GM12878 (cell line): ENCODE results near the gene NOTCH3. TPM values are rescaled to one million over a fixed set of nuclear protein-coding genes. Genes with fewer than 3 reads are reported as not detected.

Source experiments
- ATAC-seq: fragments of 200-7000 bp; cut with Tn5 transposase; 3 replicates; pipeline ENCODE4 v1.9.1; 2020; ENCODE audit warnings: mild to moderate bottlenecking, moderate library complexity
- BruUV-seq: library from RNA; stranded (reverse); fragments of 400-500 nt; replicated peaks from 2 replicates; lab custom pipeline; 2021; lab: Mats Ljungman, UMichigan
- CTCF ChIA-PET: fragments of 300-600 bp; sonication (Branson Sonifier 250); formaldehyde crosslinking; extraction: SDS; loops from one replicate; lab custom pipeline; 2021; ENCODE audit warnings: inconsistent platforms; lab: Yijun Ruan, JAX
- POLR2A ChIA-PET: fragments of 350-600 bp; formaldehyde crosslinking; extraction: SDS; loops from one replicate; lab custom pipeline; 2021; ENCODE audit warnings: inconsistent platforms; lab: Charles Lee
- RAD21 ChIA-PET: fragments of 300-600 bp; sonication (Branson Sonifier 250); formaldehyde crosslinking; loops from one replicate; lab custom pipeline; 2023; ENCODE audit warnings: antibody characterized with exemption; ENCODE audit not compliant: unreplicated experiment; lab: Charles Lee
- SMC1A ChIA-PET: fragments of 300-600 bp; sonication (Branson Sonifier 250); formaldehyde crosslinking; loops from one replicate; lab custom pipeline; 2023; ENCODE audit not compliant: unreplicated experiment, uncharacterized antibody; lab: Charles Lee
- DNase-seq: peaks from one replicate; pipeline ENCODE4 v3.0.0-alpha.2; 2011; ENCODE audit warnings: low read depth, low spot score
- FAIRE-seq: peaks from 3 replicates; lab custom pipeline; 2011; peaks lifted over from hg19 to GRCh38; lab: Jason Lieb, UNC
- H2AFZ ChIP-seq: 2 replicates; pipeline ENCODE4 v1.6.0; 2011; ENCODE audit warnings: low read depth, low read length, control low read depth; ENCODE audit not compliant: control insufficient read depth
- H3K27ac ChIP-seq: 2 replicates; pipeline ENCODE4 v1.5.1; 2011; ENCODE audit warnings: control low read depth; ENCODE audit not compliant: control insufficient read depth, insufficient read depth
- H3K27me3 ChIP-seq, 2 experiments: replicated peaks in 1 of 2; 2 replicates each; pipeline versions ENCODE4 v1.6.0 to v1.6.1; 2011; ENCODE audit warnings: low read length in 1 of 2; ENCODE audit not compliant: control insufficient read depth in 2 of 2, insufficient read depth in 2 of 2
- H3K36me3 ChIP-seq, 2 experiments: 2 replicates each; pipeline ENCODE4 v1.5.1; 2011; ENCODE audit warnings: low read length in 1 of 2; ENCODE audit not compliant: control insufficient read depth in 2 of 2, insufficient read depth in 2 of 2
- H3K4me1 ChIP-seq: 2 replicates; pipeline ENCODE4 v1.6.1; 2011; ENCODE audit warnings: mild to moderate bottlenecking, low read length, moderate library complexity, mixed read lengths; ENCODE audit not compliant: control insufficient read depth, insufficient read depth
- H3K4me2 ChIP-seq: 2 replicates; pipeline ENCODE4 v1.6.0; 2011; ENCODE audit warnings: control low read depth; ENCODE audit not compliant: control insufficient read depth, insufficient read depth
- H3K4me3 ChIP-seq: fragments of 200-600 bp; sonication (generic); 2 replicates; pipeline ENCODE4 v1.5.1; 2016
- H3K79me2 ChIP-seq: 2 replicates; pipeline ENCODE4 v1.6.0; 2011; ENCODE audit warnings: low read length; ENCODE audit not compliant: control insufficient read depth, insufficient read depth
- H3K9ac ChIP-seq: 2 replicates; pipeline ENCODE4 v1.8.0; 2011; ENCODE audit warnings: low read length, control low read depth, mixed read lengths; ENCODE audit not compliant: control insufficient read depth, insufficient read depth
- H3K9me3 ChIP-seq: replicated peaks from 3 replicates; pipeline ENCODE4 v1.5.1; 2011; ENCODE audit warnings: mild to moderate bottlenecking, low read length; ENCODE audit not compliant: control insufficient read depth, insufficient read depth
- H4K20me1 ChIP-seq: 2 replicates; pipeline ENCODE4 v1.6.0; 2011; ENCODE audit not compliant: control insufficient read depth, insufficient read depth
- BRCA1 ChIP-seq: IDR thresholded peaks from 2 replicates; pipeline ENCODE4 v1.6.1; 2011; ENCODE audit warnings: low read depth, low read length, improper control_type of control experiment
- IKZF2 ChIP-seq, 2 experiments: fragments of 450-650 bp; IDR thresholded peaks; 2 replicates each; pipeline ENCODE4 v1.6.1; 2017; ENCODE audit warnings: mild to moderate bottlenecking in 2 of 2, moderate library complexity in 2 of 2
- MTA2 ChIP-seq: fragments of 450-650 bp; IDR thresholded peaks from 2 replicates; pipeline ENCODE4 v1.6.1; 2016; ENCODE audit warnings: low read depth, mild to moderate bottlenecking, moderate library complexity
- MTA3 ChIP-seq: IDR thresholded peaks from 2 replicates; pipeline ENCODE4 v1.6.1; 2012; ENCODE audit warnings: low read length, inconsistent platforms, borderline replicate concordance
- NBN ChIP-seq: fragments of 450-650 bp; IDR thresholded peaks from 2 replicates; pipeline ENCODE4 v1.6.1; 2016
- NR2C2 ChIP-seq: IDR thresholded peaks from 2 replicates; pipeline ENCODE4 v1.6.1; 2011; ENCODE audit warnings: borderline replicate concordance, low read depth; ENCODE audit not compliant: control insufficient read depth, insufficient read length
- POLR2AphosphoS5 ChIP-seq: IDR thresholded peaks from 2 replicates; pipeline ENCODE4 v1.6.1; 2011; ENCODE audit warnings: mild to moderate bottlenecking, low read length, inconsistent platforms
- RB1 ChIP-seq: fragments of 450-650 bp; formaldehyde crosslinking; IDR thresholded peaks from 2 replicates; pipeline ENCODE4 v1.6.1; 2017; ENCODE audit warnings: mild to moderate bottlenecking, borderline replicate concordance
- RELA ChIP-seq: fragments of 450-650 bp; IDR thresholded peaks from 2 replicates; pipeline ENCODE4 v1.8.0; 2014; ENCODE audit warnings: borderline replicate concordance; ENCODE audit not compliant: partially characterized antibody
- TBL1XR1 ChIP-seq: IDR thresholded peaks from 2 replicates; pipeline ENCODE4 v1.6.1; 2012; ENCODE audit warnings: low read depth, low read length, improper control_type of control experiment
- WGBS: methylation state at CpG from one replicate; pipeline ENCODE4 v1.1.6; 2016; ENCODE audit warnings: low lambda C conversion rate; ENCODE audit not compliant: insufficient replicate concordance, insufficient coverage; ENCODE audit errors: missing lambda C conversion rate; 5-methylcytosine and 5-hydroxymethylcytosine counted together
- in situ Hi-C: fragments of 300-500 bp; cut with MboI; formaldehyde crosslinking; loops from 9 replicates; pipeline ENCODE4 v1.14.3; 2018; ENCODE audit warnings: mixed read lengths
- intact Hi-C: fragments of 100-400 bp; cut with micrococcal nuclease; formaldehyde crosslinking; loops from one replicate; pipeline ENCODE4 v1.14.2; 2022; ENCODE audit not compliant: unreplicated experiment
- polyA plus RNA-seq, 11 experiments: library from polyadenylated mRNA; depleted of rRNA in 4 of 11; unstranded in 6 of 11; stranded (reverse) in 5 of 11; fragments of >200 nt; fragmentation: Nextera tagmentation in 4 of 11; fragmentation: Illumina TruSeq in 1 of 11; extraction: Ambion mirVana in 4 of 11; extraction: Trizol in 1 of 11; gene quantifications; 1 replicate in 1 of 11; 2 replicates in 10 of 11; pipeline versions ENCODE4 v1.2.1 to v1.2.3, GENCODE V29; 2011 to 2016; ENCODE audit warnings: inconsistent platforms in 2 of 11, missing spikeins in 2 of 11, low read depth in 1 of 11
- total RNA-seq, 4 experiments: library from RNA; depleted of rRNA in 3 of 4; stranded (reverse); fragments of >200 nt in 3 of 4; fragmentation: Illumina TruSeq in 1 of 4; extraction: Trizol in 1 of 4; gene quantifications; 2 replicates each; pipeline versions ENCODE4 v1.2.1 to v1.2.3, GENCODE V29; 2013 to 2021

The NOTCH3 gene
- total and polyA plus RNA-seq, 10 of the 15 experiments (the other 5 are each of a cell fraction or from before 2014, with no cell fraction given), result 0.01 to 0.42 (median 0.10) TPM; not detected in 5

- intact Hi-C loops, result no loop called here
- DNase-seq (no peak), FAIRE-seq (no peak)
- RAD21 ChIA-PET, result no interaction called here
- TF ChIP-seq TBL1XR1, result no peak
- TF ChIP-seq RB1, result no peak
- no peak for TF ChIP-seq RELA
- no peak for TF ChIP-seq POLR2AphosphoS5
- TF ChIP-seq NR2C2, result no peak
- TF ChIP-seq MTA3, result no peak
- TF ChIP-seq, all 136 proteins: peak for 0
- Histone ChIP-seq H3K4me2 (no peak overlapping the region), H3K4me3 (no peak overlapping the region), H4K20me1 (no peaks in the 10 kb centered on the region), H2AFZ (no peak overlapping the region), H3K79me2 (no peaks in the 10 kb centered on the region), H3K4me1 (peaks cover 3% of the 10 kb centered on the region; the same call in 1 of the 2 replicates), H3K9me3 (no peaks in the 10 kb centered on the region), H3K27me3 (no peaks in the 10 kb centered on the region), H3K27ac (no peak overlapping the region), H3K9ac (no peak overlapping the region), H3K36me3 (no peaks in the 10 kb centered on the region)
- ChIA-PET CTCF (interaction anchor here (2.4 kb wide), 1 partner anchor 368 kb away, joined by 5 read pairs; no protein-coding TSS in a partner anchor), SMC1A (no interaction called here), POLR2A (no interaction called here)
- in situ Hi-C loops, result no loop called here
- BruUV-seq, result no TSS peak
- ATAC-seq, result no peak
- WGBS, result 79% methylated on average over 33 of the region's 38 CpGs
Measured at GRCh38 chr19:15187026-15188007, 13.5 kb downstream of the NOTCH3 start.

- no peaks in the 10 kb centered on the region for H3K36me3 ChIP-seq
- in situ Hi-C loops, result no loop called here
- H3K27ac ChIP-seq, result no peak overlapping the region
- no peaks in the 10 kb centered on the region for H3K79me2 ChIP-seq
- no peaks in the 10 kb centered on the region for H3K9me3 ChIP-seq
- H3K27me3 ChIP-seq, result no peaks in the 10 kb centered on the region
- WGBS, result 66% methylated on average over 12 of the region's 12 CpGs
- TF ChIP-seq NBN (no peak), IKZF2 (IDR thresholded peaks at IDR 0.05) (no peak), MTA2 (no peak), BRCA1 (no peak)
- H3K9ac ChIP-seq, result no peak overlapping the region
- BruUV-seq, result no TSS peak
- SMC1A ChIA-PET, result no interaction called here
- H3K4me2 ChIP-seq, result no peak overlapping the region
- H3K4me1 ChIP-seq, result peaks cover 3% of the 10 kb centered on the region; the same call in 1 of the 2 replicates
- no peak overlapping the region for H3K4me3 ChIP-seq
- DNase-seq (no peak), FAIRE-seq (no peak), ATAC-seq (no peak)
- RAD21 ChIA-PET, result no interaction called here
- no peak overlapping the region for H2AFZ ChIP-seq
- POLR2A ChIA-PET, result no interaction called here
- CTCF ChIA-PET, result interaction anchor here (1.8 kb wide), 1 partner anchor 370 kb away, joined by 6 read pairs; no protein-coding TSS in a partner anchor
- intact Hi-C loops, result no loop called here
- H4K20me1 ChIP-seq, result no peaks in the 10 kb centered on the region
Measured at GRCh38 chr19:15185188-15185587, 15.6 kb downstream of the NOTCH3 start.
